Suppressor macrophage treated with lipopolysaccharide for 1 hour (primary cell): ENCODE results near the gene PRSS21.

ENCODE experiments used
- DNase-seq, 3 donors: peaks; one replicate each; pipeline ENCODE4 v3.0.0-alpha.2; 2020 to 2022

PRSS21 gene

DNA sequence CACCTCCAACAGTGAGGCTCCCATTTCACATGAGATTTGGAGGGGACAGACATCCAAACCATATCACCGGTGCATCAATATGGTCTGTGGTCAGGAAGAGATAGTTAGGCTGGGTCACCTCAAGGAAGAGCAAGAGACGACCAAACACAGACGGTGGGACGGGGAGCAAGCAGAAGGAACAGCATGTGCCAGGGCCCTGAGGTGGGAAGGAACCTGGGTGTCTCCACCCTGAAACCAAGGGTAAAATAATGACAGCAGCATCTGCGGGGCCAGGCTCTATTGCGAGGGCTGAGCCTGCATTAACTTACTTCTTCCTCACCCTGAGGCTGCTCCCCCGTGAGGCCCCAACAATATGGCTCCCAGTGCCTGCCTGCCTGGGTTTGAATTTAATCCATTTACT lies 8.9 kb upstream of the PRSS21 start:
- DNase-seq = no peak

DNA sequence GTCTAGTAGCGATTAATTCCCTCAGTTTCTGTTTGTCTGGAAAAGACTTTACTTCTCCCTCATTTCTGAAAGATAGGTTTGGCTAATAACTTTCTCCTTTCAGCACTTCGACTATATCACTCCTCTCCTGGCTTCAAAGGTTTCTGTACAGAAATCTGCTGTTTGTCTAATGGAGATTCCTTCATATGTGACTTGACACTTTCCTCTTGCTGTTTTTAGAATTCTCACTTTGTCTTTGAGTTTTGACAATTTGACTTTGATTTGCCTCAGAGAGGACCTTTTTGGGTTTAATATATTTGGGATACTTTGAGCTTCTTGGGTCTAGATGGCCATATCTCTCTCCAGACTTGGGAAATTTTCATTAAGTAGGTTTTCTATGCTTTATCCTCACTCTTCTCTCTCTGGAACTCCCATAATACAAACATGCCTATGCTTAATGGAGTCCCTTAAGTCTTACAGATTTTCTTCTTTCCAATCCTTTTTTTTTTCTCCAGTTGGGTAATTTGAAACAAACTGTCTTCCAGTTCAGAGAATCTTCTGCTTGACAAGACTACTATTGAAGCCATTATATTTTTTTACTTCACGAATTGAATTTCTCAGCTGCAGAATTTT lies 7.8 kb upstream of the PRSS21 start:
- no peak for DNase-seq

DNA sequence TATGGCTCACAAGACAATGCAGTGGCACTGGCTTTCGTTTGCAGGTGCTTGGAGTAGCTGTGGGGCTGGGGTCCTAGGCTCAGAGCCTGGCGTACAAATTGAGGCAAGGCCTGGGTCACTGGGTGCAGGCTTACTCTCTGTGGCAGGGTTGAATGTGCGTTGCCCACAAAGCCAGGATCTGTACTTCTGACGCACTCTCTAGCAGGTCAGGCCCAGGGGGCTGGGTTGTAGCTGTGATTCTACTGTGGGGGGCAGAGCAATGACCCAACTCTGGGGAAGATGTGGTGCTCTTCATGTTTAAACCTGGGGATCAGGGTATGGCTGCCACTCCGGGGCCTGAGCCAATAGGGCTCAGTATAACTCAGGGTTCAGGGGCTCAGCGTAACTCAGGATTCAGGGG lies 6.4 kb upstream of the PRSS21 start:
- DNase-seq = no peak

DNA sequence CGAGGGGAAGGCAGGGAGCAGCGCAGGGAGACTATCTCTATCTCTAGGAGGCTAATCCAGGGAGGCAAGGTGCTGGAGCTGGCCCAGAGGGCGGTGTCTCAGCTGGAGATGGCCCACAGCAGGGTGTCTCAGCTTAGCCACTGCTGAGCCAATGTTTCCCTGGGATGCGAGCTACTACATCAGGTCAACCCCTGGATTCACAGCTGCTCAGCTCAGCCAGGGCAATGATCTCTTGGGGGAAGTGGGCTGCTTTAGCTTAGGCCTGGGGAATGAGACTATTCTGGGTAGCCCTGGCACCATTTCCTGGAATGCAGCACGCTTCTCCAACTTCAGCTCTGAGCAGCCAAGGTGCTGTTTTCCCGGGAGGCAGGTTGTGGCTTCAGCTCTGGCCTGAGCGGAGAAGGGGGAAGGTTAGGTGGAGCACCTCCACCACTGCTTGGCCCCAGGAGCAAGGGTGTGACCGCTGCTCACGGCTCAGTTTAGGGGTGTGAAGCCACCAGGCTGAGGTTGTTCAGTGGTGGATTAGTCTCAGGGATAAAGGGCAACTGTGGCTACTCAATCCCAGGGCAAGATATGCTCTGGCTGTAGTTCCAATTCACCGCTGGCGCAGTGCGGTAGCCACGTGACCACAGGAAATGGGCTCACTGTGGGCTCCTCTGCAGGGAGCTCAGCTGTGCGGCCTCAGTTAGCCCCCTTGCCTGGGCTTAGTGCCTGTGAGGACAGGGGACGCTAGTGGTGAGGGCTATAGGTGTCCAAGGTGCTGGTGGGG lies 5.2 kb upstream of the PRSS21 start:
- DNase-seq = no peak

DNA sequence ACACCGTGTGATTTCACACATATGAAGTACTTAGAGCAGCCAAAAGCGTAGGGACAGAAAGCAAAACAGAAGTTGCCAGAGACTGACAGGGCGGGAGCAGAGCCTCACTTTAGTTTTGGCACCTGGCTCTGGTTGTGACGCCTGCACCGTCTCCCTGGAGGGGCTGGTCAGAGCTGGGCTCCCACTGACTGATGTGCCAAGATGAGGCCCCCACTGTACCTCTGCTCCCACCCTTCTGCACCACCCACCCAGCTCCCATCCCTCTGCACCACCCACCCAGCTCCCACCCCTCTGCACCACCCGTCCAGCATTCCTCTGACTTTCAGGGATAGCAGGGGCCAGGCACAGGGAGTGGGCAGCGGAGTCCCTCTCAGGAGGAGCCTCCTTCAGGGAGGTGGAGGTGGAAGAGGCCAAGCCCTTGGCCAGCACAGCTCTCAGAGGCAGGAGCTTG lies 3.2 kb upstream of the PRSS21 start:
- DNase-seq = peak in 1 of 3 donors; percentile 21

DNA sequence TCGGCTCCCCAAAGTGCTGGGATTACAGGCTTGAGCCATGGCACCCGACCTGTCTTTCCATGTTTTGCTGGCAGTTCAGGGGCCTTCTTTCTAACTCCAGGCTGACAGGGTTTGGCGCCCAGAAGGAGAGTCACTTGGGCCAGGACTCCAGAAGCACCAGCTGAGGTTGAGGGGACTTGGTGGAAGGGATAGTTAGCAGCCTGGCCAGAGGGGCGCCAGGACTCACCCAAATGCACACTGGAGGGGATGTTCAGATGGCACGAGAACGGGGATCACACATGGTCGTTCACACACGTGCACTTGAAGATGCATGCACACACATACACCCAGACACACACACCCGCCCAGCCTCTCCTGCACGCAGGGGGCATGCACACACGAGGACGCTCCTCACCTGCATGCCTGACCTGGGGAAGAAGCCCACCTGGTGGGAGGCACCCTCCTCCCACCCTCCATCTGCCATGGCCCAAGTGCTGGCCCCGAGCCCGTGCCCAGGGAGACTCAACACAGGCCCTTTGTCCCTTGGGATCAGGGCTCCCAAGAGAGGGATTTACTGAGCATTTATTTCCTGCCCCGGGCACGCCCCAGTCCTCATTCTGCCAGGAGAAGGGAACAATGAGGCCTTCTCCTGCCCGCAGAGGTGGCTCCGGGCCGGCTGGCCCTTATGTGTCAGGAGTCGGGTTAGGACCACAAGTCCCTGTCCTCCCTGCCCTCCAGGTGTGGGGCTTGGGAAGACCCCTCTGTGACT lies 2.3 kb upstream of the PRSS21 start:
- no peak for DNase-seq

DNA sequence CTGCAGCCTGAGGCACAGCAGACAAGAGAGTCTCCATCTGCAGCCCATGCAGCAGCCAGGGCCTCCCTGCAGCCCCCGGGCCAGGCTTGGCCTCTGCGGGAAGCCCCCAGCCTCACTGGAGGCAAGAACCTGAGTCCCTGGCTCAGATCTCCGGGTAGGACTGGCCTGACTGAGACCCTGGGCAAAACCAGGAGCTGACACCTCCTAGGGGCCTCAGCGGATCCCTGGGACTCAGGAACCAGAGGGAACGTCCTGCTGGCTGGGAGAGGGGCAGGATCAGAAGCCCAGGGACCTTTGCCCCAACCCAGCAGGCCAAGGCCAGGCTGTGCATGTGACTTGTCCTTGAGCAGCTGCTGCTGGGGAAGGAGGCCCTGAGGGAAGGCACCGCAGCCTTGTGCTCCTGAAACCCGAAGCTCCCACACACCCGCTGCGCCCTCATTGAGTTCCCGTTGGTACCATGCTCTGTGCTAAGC lies 1.7 kb upstream of the PRSS21 start:
- no peak for DNase-seq

DNA sequence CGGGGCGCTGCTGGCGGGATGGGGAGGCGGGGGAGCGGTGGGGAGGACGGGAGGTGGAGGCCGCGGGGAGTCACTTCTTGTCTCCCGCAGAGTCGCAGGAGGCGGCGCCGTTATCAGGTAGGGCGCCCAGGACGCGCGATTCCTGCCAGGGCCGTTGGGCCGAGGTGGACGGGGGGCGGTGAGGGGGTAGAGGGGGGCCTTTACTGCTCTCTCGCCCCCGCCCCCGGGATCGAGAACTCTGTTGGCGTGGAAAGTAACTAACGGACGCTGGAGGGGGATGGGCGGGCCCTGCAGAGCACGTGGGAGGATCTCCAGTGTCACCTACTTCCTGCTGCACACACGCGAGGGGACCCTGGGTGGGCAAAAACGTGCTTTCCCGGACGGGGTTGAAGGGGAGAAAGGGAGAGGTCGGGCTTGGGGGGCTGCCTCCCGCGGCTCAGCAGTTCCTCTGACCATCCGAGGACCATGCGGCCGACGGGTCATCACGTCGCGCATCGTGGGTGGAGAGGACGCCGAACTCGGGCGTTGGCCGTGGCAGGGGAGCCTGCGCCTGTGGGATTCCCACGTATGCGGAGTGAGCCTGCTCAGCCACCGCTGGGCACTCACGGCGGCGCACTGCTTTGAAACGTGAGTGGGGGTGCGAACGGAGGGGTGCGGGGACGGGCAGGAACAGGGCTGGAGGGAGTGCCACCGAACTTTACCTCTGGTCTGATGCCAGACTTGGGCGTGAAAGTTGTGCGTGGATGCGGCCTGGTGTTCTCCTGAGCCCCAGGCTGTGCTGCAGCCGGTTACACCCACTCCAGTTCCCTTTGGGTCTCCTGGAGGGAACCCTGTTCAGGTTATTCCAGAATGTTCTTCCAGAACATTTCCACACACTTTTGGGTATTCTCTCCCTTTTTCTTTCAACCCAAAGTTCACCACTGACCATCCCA lies 569 bp downstream of the PRSS21 start:
- no peak for DNase-seq

DNA sequence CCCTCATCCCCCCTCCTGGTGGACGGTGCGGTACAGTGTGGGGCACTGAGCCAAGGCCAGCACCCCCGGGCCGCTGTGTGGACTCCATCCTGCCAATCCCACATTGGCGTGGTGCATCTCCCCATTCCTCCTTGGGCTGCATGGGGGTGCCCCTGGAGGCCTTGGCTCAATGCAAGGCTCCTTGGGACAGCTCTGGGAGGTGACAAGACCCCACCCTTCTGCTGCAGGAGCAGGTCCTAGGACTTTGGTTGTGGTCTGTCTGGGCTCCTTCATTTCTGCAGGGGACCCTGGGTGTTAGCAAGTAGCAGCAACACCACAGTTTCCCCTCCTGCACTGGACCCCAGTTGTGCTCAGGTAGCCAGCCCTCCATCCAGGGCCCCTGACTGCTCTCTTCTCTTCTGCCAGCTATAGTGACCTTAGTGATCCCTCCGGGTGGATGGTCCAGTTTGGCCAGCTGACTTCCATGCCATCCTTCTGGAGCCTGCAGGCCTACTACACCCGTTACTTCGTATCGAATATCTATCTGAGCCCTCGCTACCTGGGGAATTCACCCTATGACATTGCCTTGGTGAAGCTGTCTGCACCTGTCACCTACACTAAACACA lies 1.3 kb downstream of the PRSS21 start:
- no peak for DNase-seq

DNA sequence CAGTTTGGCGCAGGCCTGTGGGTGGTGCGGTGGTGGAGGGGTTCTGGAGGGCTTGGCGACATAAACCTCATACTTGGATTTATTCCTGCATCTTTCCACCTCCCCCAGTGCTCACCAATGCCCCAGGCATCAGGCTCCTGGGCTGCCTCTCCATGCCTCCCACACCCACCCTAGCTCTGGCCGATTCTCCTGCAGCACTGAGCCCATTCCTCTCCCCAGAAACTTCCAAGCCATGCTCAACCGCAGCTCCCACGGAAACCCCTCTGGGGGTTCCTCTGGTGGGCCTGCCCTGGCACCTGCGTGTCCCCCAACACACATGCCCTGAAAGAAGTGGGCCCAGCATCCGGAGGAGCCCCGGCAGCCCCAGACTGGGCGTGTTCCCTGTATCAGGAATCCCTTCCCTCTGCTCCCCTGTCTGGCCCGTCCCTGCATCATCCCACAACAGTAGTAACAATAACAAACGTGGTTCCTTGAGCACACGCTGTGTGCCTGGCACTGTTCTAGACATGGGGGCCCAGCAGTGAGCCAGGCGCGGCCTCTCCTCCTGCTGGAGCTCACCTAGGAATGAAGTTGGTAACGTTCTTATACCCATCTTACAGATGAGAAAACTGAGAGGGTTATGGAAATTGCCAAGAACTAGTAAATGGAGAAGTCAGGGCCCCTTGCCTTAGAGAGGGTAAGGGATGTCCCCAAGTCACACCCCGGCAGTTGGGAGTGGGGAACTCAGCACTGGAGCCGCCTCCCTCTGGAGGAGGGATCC lies 2.3 kb downstream of the PRSS21 start:
- DNase-seq = no peak

DNA sequence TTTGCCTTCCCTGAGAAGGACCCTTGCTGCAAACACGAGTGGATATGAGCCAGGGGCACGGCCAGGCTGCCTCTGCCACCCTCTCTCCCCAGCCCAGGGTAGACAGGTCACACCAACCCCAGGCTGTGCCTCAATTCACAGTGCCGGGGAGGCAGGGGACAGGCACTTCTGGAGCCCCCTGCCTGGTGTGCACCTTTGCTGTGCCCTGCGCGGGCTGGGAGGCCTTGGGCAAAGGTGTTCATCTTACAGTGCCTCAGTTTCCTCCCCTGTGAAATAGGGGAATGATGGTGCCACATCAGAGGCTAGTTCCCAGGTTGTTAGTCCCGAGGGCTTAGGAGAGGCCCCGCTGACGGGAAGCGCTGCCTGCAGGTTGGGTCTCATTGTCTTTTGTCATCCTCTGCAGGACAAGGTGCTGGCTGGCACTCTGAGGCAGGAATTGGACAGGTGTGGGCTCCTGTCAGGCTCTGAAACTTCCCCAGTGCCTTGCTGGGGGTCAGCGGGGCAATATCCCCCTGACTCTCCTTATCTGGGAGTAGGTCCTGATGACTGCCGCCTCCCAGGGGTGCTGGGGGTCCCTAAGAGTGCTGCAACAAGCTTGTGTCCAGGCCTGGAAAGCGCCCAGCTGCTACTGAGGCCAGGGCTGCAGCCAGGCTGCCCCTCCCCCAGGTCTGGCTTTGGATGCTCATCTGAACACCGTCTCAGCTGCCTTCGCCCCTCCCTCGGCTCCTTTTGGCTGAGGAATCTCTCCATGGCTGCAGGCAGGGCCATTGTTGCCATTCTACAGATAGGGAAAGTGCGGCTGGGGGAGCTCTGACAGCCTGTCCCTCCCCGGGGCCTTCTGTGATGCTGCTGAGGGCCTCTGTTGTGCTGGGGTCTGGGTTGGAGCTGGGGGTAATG lies 3.1 kb downstream of the PRSS21 start:
- DNase-seq = no peak

DNA sequence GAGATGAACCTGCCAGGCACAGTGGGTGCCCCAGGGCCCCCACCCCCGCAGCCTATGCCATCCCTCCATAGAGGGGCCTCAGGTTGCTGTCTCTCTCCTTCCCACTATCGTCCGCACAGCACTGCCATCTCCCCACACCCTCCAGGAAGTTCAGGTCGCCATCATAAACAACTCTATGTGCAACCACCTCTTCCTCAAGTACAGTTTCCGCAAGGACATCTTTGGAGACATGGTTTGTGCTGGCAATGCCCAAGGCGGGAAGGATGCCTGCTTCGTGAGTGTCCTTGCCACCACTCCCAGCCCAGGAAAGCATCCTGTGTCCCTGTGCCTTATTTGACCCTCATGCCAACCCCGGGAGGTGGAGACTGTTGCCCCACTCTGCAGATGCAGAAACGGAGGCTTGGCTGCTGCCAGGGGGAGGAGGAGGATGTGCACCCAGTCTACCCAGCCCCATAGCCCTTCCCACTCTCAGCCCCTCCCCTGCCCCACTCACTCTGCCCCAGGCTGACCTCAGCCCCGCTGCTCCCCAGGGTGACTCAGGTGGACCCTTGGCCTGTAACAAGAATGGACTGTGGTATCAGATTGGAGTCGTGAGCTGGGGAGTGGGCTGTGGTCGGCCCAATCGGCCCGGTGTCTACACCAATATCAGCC lies 3.9 kb downstream of the PRSS21 start:
- no peak for DNase-seq

DNA sequence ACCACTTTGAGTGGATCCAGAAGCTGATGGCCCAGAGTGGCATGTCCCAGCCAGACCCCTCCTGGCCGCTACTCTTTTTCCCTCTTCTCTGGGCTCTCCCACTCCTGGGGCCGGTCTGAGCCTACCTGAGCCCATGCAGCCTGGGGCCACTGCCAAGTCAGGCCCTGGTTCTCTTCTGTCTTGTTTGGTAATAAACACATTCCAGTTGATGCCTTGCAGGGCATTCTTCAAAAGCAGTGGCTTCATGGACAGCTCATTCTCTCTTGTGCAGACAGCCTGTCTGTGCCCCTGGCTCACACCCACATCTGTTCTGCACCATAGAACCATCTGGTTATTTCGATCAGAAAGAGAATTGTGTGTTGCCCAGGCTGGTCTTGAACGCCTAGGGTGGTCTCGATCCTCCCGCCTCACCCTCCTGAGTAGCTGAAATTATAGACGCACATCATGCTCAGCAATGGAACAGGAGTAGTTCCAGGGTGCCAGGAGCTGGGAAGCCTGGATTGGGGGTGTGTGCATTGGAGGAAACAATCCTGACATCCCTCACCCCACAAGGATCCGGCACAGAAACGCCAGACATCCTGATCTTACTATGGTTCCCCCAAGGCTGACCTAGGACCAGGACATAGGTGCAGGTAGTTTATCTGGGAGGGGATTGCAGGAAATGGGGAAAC lies 4.6 kb downstream of the PRSS21 start:
- DNase-seq = no peak

DNA sequence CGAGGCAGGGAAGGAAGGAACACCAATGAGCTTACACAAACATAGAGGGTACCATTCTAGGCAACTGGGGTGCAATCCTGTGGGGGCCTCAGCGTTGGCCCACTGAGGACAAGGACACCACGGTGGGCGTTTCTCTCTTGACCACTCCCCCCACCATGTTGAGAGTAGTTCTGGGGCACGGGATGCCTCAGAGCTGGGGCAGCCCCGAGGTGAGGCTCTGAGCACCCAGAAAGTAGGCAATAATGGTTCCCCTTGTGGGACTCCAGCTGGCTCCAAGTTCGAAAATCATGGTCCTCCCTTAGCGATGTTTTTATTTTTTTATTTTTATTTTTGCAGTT lies 5.1 kb downstream of the PRSS21 start:
- DNase-seq = no peak

DNA sequence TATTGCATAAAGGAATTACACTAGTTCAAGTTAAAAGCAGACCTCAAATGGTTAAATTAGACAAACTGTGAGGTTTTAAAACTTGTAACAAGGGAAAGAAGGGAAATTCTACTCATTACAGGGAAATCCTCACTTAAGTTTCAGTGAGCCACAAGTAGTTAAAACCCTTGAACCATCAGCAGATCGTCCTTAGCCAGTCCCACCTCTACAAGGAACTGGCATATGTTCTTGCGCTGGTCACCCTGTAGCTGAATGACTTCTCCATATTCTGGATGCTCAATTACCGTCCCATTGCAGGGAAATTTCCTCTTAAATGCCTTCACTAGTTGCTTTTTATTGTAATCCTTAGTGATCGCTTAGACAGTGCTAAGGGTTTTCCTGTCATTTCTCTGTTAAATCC lies 5.5 kb downstream of the PRSS21 start:
- DNase-seq = no peak

DNA sequence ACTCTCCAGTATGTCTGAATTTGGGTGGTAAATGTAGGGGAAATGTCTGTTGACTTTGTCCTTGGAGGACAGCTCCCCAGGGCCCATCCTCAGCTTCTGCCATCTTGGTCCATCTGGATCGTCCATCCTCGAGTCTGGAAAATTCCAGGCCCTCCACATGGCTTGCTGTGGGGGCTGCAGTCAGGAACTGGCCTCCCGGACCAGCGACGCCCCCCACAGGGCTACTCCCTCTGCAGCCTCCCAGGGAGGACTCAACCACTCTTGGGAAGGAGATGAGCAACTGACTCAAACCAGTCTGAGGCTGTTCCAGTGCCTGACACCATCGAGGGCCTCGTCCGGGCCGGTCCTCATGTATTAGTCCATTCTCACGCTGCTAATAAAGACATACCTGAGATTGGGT lies 7.6 kb downstream of the PRSS21 start:
- DNase-seq = no peak

DNA sequence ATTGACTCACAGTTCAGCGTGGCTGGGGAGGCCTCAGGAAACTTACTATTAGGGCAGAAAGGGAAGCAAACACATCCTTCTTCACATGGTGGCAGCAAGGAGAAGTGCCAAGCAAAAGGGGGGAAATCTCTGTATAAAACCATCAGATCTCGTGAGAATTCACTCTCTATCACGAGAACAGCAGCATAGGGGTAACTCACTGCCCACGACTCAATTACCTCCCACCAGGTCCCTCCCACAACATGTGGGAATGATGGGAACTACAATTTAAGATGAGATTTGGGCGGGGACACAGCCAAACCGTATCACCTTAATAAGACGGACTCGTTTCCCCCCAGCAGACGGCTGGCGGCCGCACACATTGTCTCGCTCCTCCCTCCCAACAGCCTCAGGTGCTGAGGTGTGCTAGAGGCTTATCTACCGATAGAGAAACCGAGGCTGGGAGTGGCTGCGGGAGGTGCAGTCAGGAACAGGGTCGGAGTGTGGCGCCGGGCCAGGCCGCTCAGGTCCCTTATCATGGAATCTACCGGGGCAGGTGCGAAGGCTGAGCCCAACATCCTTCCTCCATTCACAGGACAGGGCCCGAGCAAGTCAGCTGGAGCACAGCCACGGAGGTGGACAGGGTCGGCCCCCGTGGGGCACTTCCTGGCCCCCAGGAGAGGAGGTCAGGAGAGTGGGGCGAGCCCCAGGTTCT lies 8.2 kb downstream of the PRSS21 start:
- no peak for DNase-seq

DNA sequence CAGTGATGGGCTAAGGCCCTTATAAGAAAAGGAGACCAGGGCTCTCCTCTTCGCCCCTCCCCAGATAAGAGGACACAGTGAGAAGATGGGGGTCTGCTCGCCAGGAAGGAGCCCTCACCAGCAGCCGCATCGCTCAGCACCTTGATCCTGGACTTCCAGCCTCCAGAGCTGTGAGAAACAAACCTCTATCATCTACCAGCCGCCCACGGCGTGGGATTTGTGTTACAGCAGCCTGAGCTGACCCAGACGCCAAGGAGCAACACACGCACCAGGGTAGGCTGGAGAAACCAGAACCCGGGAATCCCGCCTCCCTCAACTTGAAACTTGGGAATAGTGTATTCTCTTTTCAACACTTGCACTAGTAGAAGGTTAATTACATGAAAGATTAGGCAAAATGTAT lies 8.9 kb downstream of the PRSS21 start:
- no peak for DNase-seq
